Nephron (organoid): ENCODE measurements around the gene RSPO1.

Source experiments
- H3K27ac Mint-ChIP-seq, 3 experiments: 2 replicates each; pipeline ENCODE4 v1.8.0; 2020; ENCODE audit warnings: mixed read lengths in 3 of 3, mild to moderate bottlenecking in 2 of 3, moderate library complexity in 1 of 3
- H3K27me3 Mint-ChIP-seq: 2 replicates; pipeline ENCODE4 v1.8.0; 2021; ENCODE audit warnings: low read depth, mild to moderate bottlenecking, moderate library complexity, mixed read lengths
- H3K36me3 Mint-ChIP-seq: 2 replicates; pipeline ENCODE4 v1.8.0; 2020; ENCODE audit warnings: low read depth, mixed read lengths
- H3K4me1 Mint-ChIP-seq: 2 replicates; pipeline ENCODE4 v1.8.0; 2020; ENCODE audit warnings: mixed read lengths
- H3K4me3 Mint-ChIP-seq, 3 experiments: 2 replicates each; pipeline ENCODE4 v1.8.0; 2020; ENCODE audit warnings: mild to moderate bottlenecking in 3 of 3, mixed read lengths in 3 of 3, moderate library complexity in 2 of 3
- H3K9me3 Mint-ChIP-seq: 2 replicates; pipeline ENCODE4 v1.8.0; 2020; ENCODE audit warnings: mixed read lengths
- CTCF ChIP-seq, 3 experiments: fragments of 200-600 bp; sonication (generic); IDR thresholded peaks; one replicate each; pipeline ENCODE4 v1.5.0; 2021; ENCODE audit warnings: antibody characterized with exemption in 3 of 3; ENCODE audit not compliant: unreplicated experiment in 3 of 3

RSPO1 gene

GRCh38 chr1:37641059-37641458 lies 6.4 kb upstream of the RSPO1 start:
- TF ChIP-seq CTCF (IDR thresholded peaks at IDR 0.05; ENCODE audit: unreplicated experiment in 3 of 3) = no peak
- Mint-ChIP-seq H3K36me3 (no peaks in the 10 kb centered on the region), H3K4me3 (no peak overlapping the region), H3K27ac (no peak overlapping the region), H3K4me1 (no peaks in the 10 kb centered on the region), H3K9me3 (no peaks in the 10 kb centered on the region), H3K27me3 (peaks cover 17% of the 10 kb centered on the region)

- H3K4me1 Mint-ChIP-seq = peaks cover 19% of the 10 kb centered on the region
- no peaks in the 10 kb centered on the region for H3K36me3 Mint-ChIP-seq
- H3K27me3 Mint-ChIP-seq = peaks cover 29% of the 10 kb centered on the region
- no peaks in the 10 kb centered on the region for H3K9me3 Mint-ChIP-seq
- no peak for TF ChIP-seq CTCF (IDR thresholded peaks at IDR 0.05; ENCODE audit: unreplicated experiment in 3 of 3)
- H3K27ac Mint-ChIP-seq = no peak overlapping the region
- no peak overlapping the region for H3K4me3 Mint-ChIP-seq
Measured at GRCh38 chr1:37636435-37636834, 1.7 kb upstream of the RSPO1 start.

- Mint-ChIP-seq H3K4me1 (peaks cover 19% of the 10 kb centered on the region), H3K27ac (no peak overlapping the region)
Measured at GRCh38 chr1:37634992-37635902, 555 bp upstream of the RSPO1 start.

GRCh38 chr1:37633938-37634243 lies 801 bp downstream of the RSPO1 start:
- H3K27ac Mint-ChIP-seq = no peak overlapping the region

More at GRCh38 chr1:37634992-37635902, 555 bp upstream of the RSPO1 start:
- Mint-ChIP-seq H3K27me3 (peaks cover 41% of the 10 kb centered on the region), H3K36me3 (no peaks in the 10 kb centered on the region), H3K4me3 (peak overlapping the region; percentile 70 to 74 (median 72)), H3K9me3 (no peaks in the 10 kb centered on the region)
- TF ChIP-seq CTCF (IDR thresholded peaks at IDR 0.05; ENCODE audit: unreplicated experiment in 3 of 3) = no peak

GRCh38 chr1:37633040-37633937 lies 1.4 kb downstream of the RSPO1 start:
- TF ChIP-seq CTCF (IDR thresholded peaks at IDR 0.05; ENCODE audit: unreplicated experiment in 3 of 3) = no peak
- Mint-ChIP-seq H3K4me1 (peaks cover 19% of the 10 kb centered on the region), H3K4me3 (peak overlapping the region; percentile 77 to 87 (median 78)), H3K27ac (no peak overlapping the region), H3K9me3 (no peaks in the 10 kb centered on the region), H3K36me3 (no peaks in the 10 kb centered on the region), H3K27me3 (peaks cover 60% of the 10 kb centered on the region)

More at GRCh38 chr1:37633938-37634243, 801 bp downstream of the RSPO1 start:
- Mint-ChIP-seq H3K9me3 (no peaks in the 10 kb centered on the region), H3K36me3 (no peaks in the 10 kb centered on the region), H3K4me1 (peaks cover 19% of the 10 kb centered on the region), H3K4me3 (peak overlapping the region; percentile 73 to 78 (median 77)), H3K27me3 (peaks cover 54% of the 10 kb centered on the region)
- no peak for TF ChIP-seq CTCF (IDR thresholded peaks at IDR 0.05; ENCODE audit: unreplicated experiment in 3 of 3)
